Progenitor cell of endocrine pancreas (in vitro differentiated cells): ENCODE results near the gene KIAA0232. TPM values are rescaled to one million over a fixed set of nuclear protein-coding genes. Genes with fewer than 3 reads are reported as not detected.

Experiments used
- DNase-seq: peaks from one replicate; pipeline ENCODE4 v3.0.0; 2021; ENCODE audit warnings: low spot score; ENCODE audit not compliant: unreplicated experiment
- H3K27ac Mint-ChIP-seq: 2 replicates; pipeline ENCODE4 v1.8.0; 2021; ENCODE audit warnings: mild to moderate bottlenecking, moderate library complexity, mixed read lengths
- H3K27me3 Mint-ChIP-seq: 2 replicates; pipeline ENCODE4 v1.8.0; 2021; ENCODE audit warnings: mixed read lengths
- H3K36me3 Mint-ChIP-seq: 2 replicates; pipeline ENCODE4 v1.8.0; 2022; ENCODE audit warnings: mixed read lengths; ENCODE audit not compliant: insufficient read depth
- H3K4me1 Mint-ChIP-seq: 2 replicates; pipeline ENCODE4 v1.8.0; 2021; ENCODE audit warnings: low read depth, mixed read lengths
- H3K4me3 Mint-ChIP-seq: 2 replicates; pipeline ENCODE4 v1.8.0; 2021; ENCODE audit warnings: low read depth, mild to moderate bottlenecking, moderate library complexity, mixed read lengths
- H3K9me3 Mint-ChIP-seq: 2 replicates; pipeline ENCODE4 v1.8.0; 2021; ENCODE audit warnings: low read depth, mixed read lengths
- CTCF ChIP-seq: fragments of 200-600 bp; sonication (generic); IDR thresholded peaks from one replicate; pipeline ENCODE4 v1.5.0; 2021; ENCODE audit warnings: antibody characterized with exemption, mild to moderate bottlenecking; ENCODE audit not compliant: unreplicated experiment
- total RNA-seq: library from RNA; stranded (reverse); gene quantifications from 2 replicates; pipeline ENCODE4 v1.2.1, GENCODE V29; 2021

KIAA0232 gene
- total RNA-seq, 1 donor from 2014 or later = 52.8 TPM

GRCh38 chr4:6932475-6932874 lies 149.9 kb downstream of the KIAA0232 start:
- H3K9me3 Mint-ChIP-seq = no peaks in the 10 kb centered on the region
- DNase-seq = no peak
- peaks cover 18% of the 10 kb centered on the region for H3K36me3 Mint-ChIP-seq
- peaks cover 20% of the 10 kb centered on the region for H3K4me1 Mint-ChIP-seq
- no peaks in the 10 kb centered on the region for H3K27me3 Mint-ChIP-seq
- no peak overlapping the region for H3K27ac Mint-ChIP-seq
- H3K4me3 Mint-ChIP-seq = no peak overlapping the region
- no peak for TF ChIP-seq CTCF

GRCh38 chr4:6932918-6933317 lies 150.4 kb downstream of the KIAA0232 start:
- Mint-ChIP-seq H3K4me3 (no peak overlapping the region), H3K4me1 (peaks cover 23% of the 10 kb centered on the region), H3K9me3 (no peaks in the 10 kb centered on the region), H3K27ac (no peak overlapping the region), H3K27me3 (no peaks in the 10 kb centered on the region), H3K36me3 (peaks cover 18% of the 10 kb centered on the region)
- TF ChIP-seq CTCF = no peak
- DNase-seq = no peak

Other genes with a start within 250 kb of the KIAA0232 start
- gene MAN2B2, start 207.5 kb upstream of the KIAA0232 start, total RNA-seq = 25.4 and 26.2 TPM in 2 replicates
- 223 and 225 TPM in 2 replicates for gene MRFAP1, start 142.0 kb upstream of the KIAA0232 start, total RNA-seq
- gene S100P, start 88.8 kb upstream of the KIAA0232 start, total RNA-seq = 1.3 and 3.5 TPM in 2 replicates
- gene MRFAP1L1, start 72.9 kb upstream of the KIAA0232 start, total RNA-seq = 64.9 and 69.3 TPM in 2 replicates
- 18.8 and 20.0 TPM in 2 replicates for gene BLOC1S4, start 66.6 kb upstream of the KIAA0232 start, total RNA-seq
- 60.8 and 61.8 TPM in 2 replicates for gene TBC1D14, start 127.1 kb downstream of the KIAA0232 start, total RNA-seq